Inflammatory macrophage (primary cell): Measurements from ENCODE around the gene C9orf153.

Source experiments
- DNase-seq, 2 donors: peaks; one replicate each; pipeline ENCODE4 v3.0.0-alpha.2; 2020 to 2022

Gene C9orf153

DNA sequence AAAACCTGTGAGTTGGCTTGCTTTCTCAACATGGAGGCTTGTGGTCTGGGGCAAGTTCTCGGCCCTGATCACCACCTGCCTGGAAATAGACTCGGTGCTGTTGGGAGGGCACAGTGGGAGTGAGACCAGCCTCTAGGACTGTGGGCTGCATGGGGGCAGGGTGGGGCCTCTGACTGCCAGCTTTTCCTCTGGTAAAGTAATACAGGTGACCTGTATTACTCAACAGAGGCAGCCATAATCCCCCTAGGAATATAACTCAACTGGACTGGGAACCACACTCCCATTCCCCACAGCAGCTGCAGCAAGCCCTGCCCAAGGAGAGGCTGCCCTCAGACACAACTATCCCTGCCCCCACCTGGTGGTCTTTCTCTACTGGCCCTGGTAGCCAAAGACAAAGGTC lies 72.8 kb downstream of the C9orf153 start:
- DNase-seq = no peak

DNA sequence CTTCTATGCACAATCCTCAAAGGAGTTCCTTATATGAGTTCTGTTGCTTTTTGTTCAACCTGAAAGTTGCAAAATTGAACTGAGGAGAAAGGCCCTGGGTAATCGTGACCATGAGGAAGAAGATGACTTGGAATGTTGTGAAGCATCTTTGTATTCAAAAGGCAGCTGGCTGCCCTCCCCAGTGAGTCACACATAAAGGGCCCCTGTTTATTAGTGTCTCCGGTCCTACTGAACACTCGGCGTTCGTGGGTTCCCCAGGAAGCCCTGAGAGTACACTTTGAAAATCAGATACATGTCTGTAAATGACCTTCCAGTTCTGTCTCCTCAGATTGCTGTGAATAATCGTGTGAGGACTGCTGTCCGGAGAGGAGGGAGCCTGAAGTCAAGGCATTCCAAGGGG lies 73.6 kb downstream of the C9orf153 start:
- no peak for DNase-seq

DNA sequence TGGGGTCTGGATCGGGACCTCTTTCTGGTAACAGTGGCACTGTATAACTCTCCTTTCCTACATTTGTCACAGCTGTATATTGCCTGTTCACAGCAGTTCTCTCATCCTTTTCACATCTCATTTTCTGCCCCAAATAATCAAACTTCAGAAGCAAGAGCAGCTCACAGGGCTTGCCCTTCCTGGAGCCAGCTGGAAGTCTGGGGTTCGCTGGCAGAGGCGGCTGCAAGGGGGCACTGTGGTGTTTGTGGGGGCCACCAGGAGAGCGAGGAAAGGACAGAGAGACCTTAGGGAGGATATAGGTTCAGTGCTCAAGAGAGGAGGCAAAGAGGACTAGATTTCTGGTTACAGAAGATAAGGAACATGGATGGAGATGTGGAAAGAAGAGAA lies 75.3 kb downstream of the C9orf153 start:
- no peak for DNase-seq

DNA sequence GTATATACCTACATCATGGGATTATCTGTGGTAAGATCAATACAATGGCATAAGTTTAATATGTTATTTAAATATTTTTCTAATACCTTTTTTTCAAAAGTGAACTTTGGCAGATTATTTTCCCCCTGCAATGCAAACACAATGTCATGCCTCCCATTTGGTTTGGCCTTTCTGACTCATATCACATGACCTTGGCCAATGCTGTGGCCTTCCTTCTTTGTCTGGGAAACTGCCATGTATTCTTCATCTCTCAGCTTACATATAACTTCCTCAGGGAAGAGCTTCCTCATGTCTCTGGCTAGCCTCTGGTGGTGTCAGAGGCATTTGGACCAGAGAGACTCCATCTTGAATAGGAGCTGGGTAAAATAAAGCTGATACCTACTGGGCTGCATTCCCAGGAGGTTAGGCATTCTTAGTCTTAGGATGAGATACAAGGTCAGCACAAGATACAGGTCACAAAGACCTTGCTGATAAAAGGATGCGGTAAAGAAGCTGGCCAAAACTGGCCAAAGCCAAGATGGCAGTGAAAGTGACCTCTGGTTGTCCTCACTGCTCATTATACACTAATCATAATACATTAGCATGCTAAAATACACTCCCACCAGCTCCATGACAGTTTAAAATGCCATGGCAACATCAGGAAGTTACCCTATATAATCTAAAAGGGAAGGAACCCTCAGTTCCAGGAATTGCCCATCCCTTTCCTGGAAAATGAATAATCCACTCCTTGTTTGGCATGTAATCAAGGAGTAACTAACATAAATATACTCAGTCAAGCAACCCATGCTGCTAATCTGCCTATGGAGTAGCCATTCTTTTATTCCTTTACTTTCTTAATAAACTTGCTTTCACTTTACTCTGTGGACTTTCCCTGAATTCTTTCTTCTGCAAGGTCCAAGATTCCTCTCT lies 76.0 kb downstream of the C9orf153 start:
- peak; percentile 45 to 48 for DNase-seq

DNA sequence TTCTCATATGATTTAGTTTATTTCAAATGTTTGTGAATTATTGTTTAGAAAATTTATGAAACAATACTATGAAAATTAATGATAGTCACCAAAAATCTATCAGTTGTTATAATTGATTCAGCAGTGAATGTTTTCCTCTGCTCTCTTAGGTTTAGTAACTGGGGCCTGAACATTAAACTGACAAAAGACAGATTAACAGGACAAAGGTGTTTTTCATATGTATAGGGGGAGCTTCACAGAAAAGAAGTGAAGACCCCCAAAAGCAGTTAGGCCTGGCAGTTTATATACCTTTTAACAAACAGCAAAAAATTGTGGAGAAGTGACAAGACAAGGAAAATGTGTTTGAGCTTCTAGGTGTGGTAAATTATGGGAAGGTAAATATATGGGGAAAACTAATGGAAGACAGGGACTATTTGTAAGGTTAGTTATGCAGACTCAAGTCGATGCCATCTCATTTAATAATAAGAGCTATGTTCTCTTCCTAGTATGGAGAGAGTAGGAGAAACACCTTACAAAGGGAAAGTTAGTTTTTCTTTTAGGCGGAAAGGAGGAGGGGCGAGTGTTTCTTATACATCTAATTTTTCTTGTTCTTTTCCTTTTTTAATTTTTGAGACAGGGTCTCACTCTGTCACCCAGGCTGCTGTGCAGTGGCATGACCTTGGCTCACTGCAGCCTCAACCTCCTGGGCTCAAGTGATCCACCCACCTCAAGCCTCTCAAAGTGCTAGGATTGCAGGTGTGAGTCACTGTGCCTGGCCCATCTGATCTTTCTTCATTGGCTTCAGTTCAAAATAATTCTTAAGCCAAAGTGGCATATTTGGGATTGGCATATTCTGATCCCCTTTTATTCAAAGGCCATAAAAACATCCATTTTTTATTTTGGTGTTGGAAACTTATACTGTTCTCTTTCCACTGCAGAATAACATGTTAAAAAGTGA lies 77.8 kb downstream of the C9orf153 start:
- no peak for DNase-seq

DNA sequence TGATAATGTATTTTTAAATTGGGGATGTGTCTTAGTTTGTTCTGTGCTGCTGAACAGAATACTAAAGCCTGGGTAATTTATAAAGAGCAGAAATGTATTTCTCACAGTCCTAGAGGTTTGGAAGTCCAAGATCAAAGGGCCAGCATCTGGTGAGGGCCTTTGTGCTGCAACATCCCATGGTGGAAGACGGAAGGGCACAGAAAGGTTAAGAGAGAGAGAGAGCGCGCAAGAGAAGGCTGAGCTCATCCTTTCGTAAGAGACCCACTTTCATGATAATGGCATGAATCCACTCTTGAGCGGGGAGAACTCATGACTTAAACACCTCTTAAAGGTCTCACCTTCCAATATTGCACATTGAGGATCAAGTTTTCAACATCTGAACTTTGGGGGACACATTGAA lies 81.0 kb downstream of the C9orf153 start:
- no peak for DNase-seq

DNA sequence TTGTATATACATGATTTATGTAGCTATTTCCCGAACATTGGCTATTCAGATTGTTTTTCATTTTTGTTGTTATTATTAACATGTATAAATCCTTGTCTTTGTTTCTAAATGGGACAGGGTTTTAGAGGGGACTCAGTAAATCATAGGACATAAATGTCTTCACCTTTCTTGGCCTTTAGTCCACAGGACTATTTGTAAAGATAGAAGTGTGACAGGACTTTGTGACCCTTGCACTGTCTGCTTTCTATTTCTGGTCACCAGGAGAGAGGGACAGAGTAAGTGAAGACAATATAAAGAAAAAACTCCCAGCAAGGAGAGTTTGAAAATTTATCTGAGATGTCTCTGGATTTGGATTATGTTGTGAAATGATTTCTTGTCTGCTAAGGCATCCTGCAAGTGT lies 81.5 kb downstream of the C9orf153 start:
- no peak for DNase-seq

DNA sequence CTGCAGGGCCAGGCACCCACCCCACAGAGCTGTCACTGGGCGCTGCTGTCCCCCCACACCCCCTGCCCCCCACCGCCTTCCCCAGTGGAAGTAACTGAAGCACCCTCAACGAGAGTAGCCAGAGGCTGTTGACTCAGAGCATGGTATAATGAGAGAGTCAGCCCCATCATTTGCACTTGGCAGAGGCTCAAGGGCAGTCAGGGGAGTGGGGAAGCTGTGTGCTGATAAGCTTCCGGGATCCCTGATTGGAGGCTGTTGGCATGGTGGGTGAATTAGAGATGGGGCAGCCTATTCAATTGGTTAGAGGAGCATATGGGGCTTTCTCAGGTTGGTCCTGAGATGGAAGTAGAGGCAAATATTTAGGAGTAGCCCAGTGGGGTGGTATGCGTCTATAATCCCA lies 83.0 kb downstream of the C9orf153 start:
- DNase-seq = no peak

DNA sequence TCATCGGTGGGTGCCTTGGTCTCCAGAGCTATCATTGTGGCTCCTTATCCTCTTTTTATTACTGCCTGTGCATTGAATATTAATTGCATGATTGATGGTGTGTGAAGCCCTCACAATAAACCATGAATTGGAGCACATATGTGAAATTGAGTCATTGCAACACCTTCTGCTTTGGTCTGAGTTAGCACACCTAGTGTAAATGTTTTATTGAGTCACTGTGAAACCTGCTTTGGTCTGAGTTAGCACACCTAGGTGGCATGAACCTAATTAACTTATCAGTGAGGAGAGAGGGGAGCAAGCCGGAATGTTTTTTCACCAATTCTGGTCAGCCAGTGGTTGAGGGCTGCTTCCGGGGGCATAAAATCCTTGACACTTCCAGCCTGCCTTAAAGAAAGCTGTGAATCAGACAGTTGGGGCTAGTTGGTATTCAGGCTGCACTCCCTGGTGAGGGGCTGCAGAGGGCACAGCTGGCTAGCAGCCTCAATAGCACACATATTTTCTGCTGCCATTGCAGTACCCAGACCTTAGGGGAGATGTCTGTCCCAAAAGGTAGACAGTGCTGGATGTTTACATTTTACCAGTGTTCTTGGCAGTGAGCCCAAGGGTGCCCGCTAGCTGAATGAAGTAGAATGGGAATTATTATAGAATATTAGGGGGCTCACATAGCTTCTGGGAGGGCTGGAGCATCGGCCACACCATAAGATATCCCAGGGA lies 83.6 kb downstream of the C9orf153 start:
- no peak for DNase-seq

DNA sequence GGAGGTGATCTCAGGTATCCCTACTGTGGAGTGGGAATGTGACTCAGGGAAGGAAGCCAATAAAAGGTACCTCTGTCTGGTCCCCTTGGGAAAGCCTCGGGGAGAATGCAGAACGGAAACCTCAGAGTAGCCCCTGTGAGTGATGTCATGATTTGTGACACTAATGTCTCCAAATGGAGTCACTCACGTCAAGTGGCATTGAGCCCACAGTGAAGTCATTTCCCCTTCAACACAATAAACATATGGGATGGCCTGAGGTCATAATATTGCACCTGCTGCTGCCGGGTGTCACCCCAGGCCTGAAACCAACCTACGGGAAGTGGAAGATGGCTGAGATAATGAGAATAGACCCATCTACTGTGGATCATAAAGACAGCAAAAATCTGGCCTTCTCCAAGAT lies 84.2 kb downstream of the C9orf153 start:
- no peak for DNase-seq
